Endothelial cell of umbilical vein (primary cell): ENCODE data around the gene HEPHL1. TPM values are rescaled to one million over a fixed set of nuclear protein-coding genes. Genes with fewer than 3 reads are reported as not detected.

Experiments used
- BruUV-seq: library from RNA; stranded (reverse); fragments of 400-500 nt; replicated peaks from 2 replicates; lab custom pipeline; 2021; lab: Mats Ljungman, UMichigan
- CTCF ChIA-PET: fragments of 300-600, 350-600 bp; sonication (Branson Sonifier 250); formaldehyde crosslinking; loops from one replicate; lab custom pipeline; 2021; ENCODE audit warnings: antibody characterized with exemption, inconsistent platforms; lab: Charles Lee
- POLR2A ChIA-PET: fragments of 300-600, 350-600 bp; sonication (Branson Sonifier 250); formaldehyde crosslinking; loops from one replicate; lab custom pipeline; 2021; ENCODE audit warnings: antibody characterized with exemption, inconsistent platforms; lab: Charles Lee
- DNase-seq: peaks from one replicate; pipeline ENCODE4 v3.0.0-alpha.2; 2011; ENCODE audit warnings: low read depth, low spot score
- FAIRE-seq: peaks from 2 replicates; lab custom pipeline; 2011; peaks lifted over from hg19 to GRCh38; lab: Jason Lieb, UNC
- H2AFZ ChIP-seq: 2 replicates; pipeline ENCODE4 v1.6.0; 2012; ENCODE audit warnings: low read depth, low read length, control low read depth, inconsistent platforms
- H3K27ac ChIP-seq: 2 replicates; pipeline ENCODE4 v1.5.1; 2011; ENCODE audit warnings: low read depth, mild to moderate bottlenecking, control low read depth, low read length, moderate library complexity; ENCODE audit not compliant: insufficient read depth
- H3K27me3 ChIP-seq, 2 experiments: 2 replicates each; pipeline versions ENCODE4 v1.6.0 to v1.6.1; 2011; ENCODE audit warnings: low read length in 2 of 2, mixed read lengths in 1 of 2; ENCODE audit not compliant: control insufficient read depth in 2 of 2, insufficient read depth in 2 of 2
- H3K36me3 ChIP-seq, 2 experiments: 2 replicates in 1 of 2; 3 replicates in 1 of 2; pipeline ENCODE4 v1.5.1; 2011; ENCODE audit warnings: low read length in 2 of 2, mild to moderate bottlenecking in 1 of 2, moderate library complexity in 1 of 2; ENCODE audit not compliant: control insufficient read depth in 2 of 2, insufficient read depth in 2 of 2; ENCODE audit errors: extremely low read depth in 1 of 2
- H3K4me1 ChIP-seq: 3 replicates; pipeline ENCODE4 v1.5.1; 2011; ENCODE audit warnings: mild to moderate bottlenecking, low read length; ENCODE audit not compliant: control insufficient read depth, insufficient read depth; ENCODE audit errors: extremely low read depth
- H3K4me2 ChIP-seq: 2 replicates; pipeline ENCODE4 v1.6.1; 2011; ENCODE audit warnings: low read length, control low read depth, mixed read lengths; ENCODE audit not compliant: insufficient read depth
- H3K4me3 ChIP-seq, 3 experiments: fragments of 200-600 bp in 1 of 3; sonication (generic), shearing (Covaris generic) in 1 of 3; replicated peaks in 1 of 3; 2 replicates each; pipeline ENCODE4 v1.5.1; 2011 to 2016; ENCODE audit warnings: control low read depth in 3 of 3, low read length in 3 of 3, mild to moderate bottlenecking in 2 of 3, inconsistent platforms in 1 of 3, low read depth in 1 of 3, moderate library complexity in 1 of 3; ENCODE audit not compliant: insufficient read depth in 1 of 3
- H3K79me2 ChIP-seq: 2 replicates; pipeline ENCODE4 v1.6.0; 2012; ENCODE audit warnings: low read length, inconsistent platforms; ENCODE audit not compliant: control insufficient read depth, insufficient read depth
- H3K9ac ChIP-seq: replicated peaks from 2 replicates; pipeline ENCODE3; 2011; ENCODE audit warnings: low read length, control low read depth; ENCODE audit not compliant: insufficient read depth; ENCODE audit errors: extremely low read depth
- H3K9me1 ChIP-seq: replicated peaks from 3 replicates; pipeline ENCODE4 v1.6.0; 2011; ENCODE audit warnings: mild to moderate bottlenecking, low read length; ENCODE audit not compliant: control insufficient read depth, insufficient read depth; ENCODE audit errors: extremely low read depth
- H3K9me3 ChIP-seq: replicated peaks from 2 replicates; pipeline ENCODE4 v1.5.1; 2012; ENCODE audit warnings: low read length, inconsistent platforms; ENCODE audit not compliant: control insufficient read depth, insufficient read depth
- H4K20me1 ChIP-seq: replicated peaks from 2 replicates; pipeline ENCODE3; 2011; ENCODE audit warnings: mild to moderate bottlenecking, low read length; ENCODE audit not compliant: control insufficient read depth, insufficient read depth; ENCODE audit errors: extremely low read depth
- EZH2 ChIP-seq: IDR thresholded peaks from 2 replicates; pipeline ENCODE4 v1.6.1; 2012; ENCODE audit warnings: borderline replicate concordance, low read depth, mild to moderate bottlenecking, moderate library complexity, low read length, inconsistent platforms; ENCODE audit not compliant: severe bottlenecking
- FOS ChIP-seq: IDR thresholded peaks from 2 replicates; pipeline ENCODE4 v1.6.1; 2011; ENCODE audit warnings: mild to moderate bottlenecking, low read length, moderate library complexity, borderline replicate concordance; ENCODE audit not compliant: insufficient read depth
- JUN ChIP-seq: IDR thresholded peaks from 2 replicates; pipeline ENCODE4 v1.6.1; 2011; ENCODE audit warnings: borderline replicate concordance, low read depth; ENCODE audit not compliant: insufficient read length, insufficient read depth
- MYC ChIP-seq: IDR thresholded peaks from one replicate; pipeline ENCODE4 v1.6.1; 2011; ENCODE audit warnings: mild to moderate bottlenecking, low read depth, low read length
- POLR2AphosphoS5 ChIP-seq: IDR thresholded peaks from 2 replicates; pipeline ENCODE4 v1.6.1; 2012; ENCODE audit warnings: low read depth, mild to moderate bottlenecking, control low read depth, low read length, moderate library complexity; ENCODE audit not compliant: insufficient read depth
- dilution Hi-C: fragments of 300-500 bp; cut with MboI; formaldehyde crosslinking; loops from one replicate; pipeline ENCODE4 v1.15.0; 2019; ENCODE audit warnings: low sequenced_read_pairs; ENCODE audit not compliant: extremely low pct_ligation_motif_present
- intact Hi-C: fragments of 100-400 bp; cut with micrococcal nuclease; formaldehyde crosslinking; loops from one replicate; pipeline ENCODE4 v1.10.0; 2022
- polyA plus RNA-seq, 4 experiments: library from polyadenylated mRNA; depleted of rRNA in 3 of 4; stranded (reverse) in 3 of 4; unstranded in 1 of 4; fragments of >200 nt; gene quantifications; 2 replicates each; pipeline versions ENCODE4 v1.2.1 to v1.2.3, GENCODE V29; 2011 to 2012; ENCODE audit warnings: missing spikeins in 1 of 4
- total RNA-seq: library from RNA; stranded (reverse); gene quantifications from 2 replicates; pipeline ENCODE4 v1.2.3, GENCODE V29; 2021
- TF ChIP-seq, protein P1 (sequence below): IDR thresholded peaks from 2 replicates; pipeline ENCODE4 v1.6.1; 2011; ENCODE audit not compliant: insufficient read depth, insufficient read length

The HEPHL1 gene
- total and polyA plus RNA-seq, 2 donors (not counting 3 experiments of a cell fraction or from before 2014, with no cell fraction given), result not detected

- no peak for FAIRE-seq
- Histone ChIP-seq H3K27ac (no peak overlapping the region), H3K9me1 (no peaks in the 10 kb centered on the region), H3K36me3 (no peaks in the 10 kb centered on the region), H4K20me1 (no peaks in the 10 kb centered on the region), H3K9me3 (no peaks in the 10 kb centered on the region), H3K4me1 (no peaks in the 10 kb centered on the region), H3K4me2 (no peak overlapping the region), H2AFZ (no peak overlapping the region), H3K4me3 (no peak overlapping the region), H3K9ac (no peak overlapping the region), H3K27me3 (no peaks in the 10 kb centered on the region), H3K79me2 (no peaks in the 10 kb centered on the region)
- ChIA-PET POLR2A (no interaction called here), CTCF (no interaction called here)
- dilution Hi-C loops (no loop called here), intact Hi-C loops (no loop called here)
- no peak for DNase-seq
- TF ChIP-seq JUN, result no peak
- TF ChIP-seq, protein P1, sequence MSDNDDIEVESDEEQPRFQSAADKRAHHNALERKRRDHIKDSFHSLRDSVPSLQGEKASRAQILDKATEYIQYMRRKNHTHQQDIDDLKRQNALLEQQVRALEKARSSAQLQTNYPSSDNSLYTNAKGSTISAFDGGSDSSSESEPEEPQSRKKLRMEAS, result no peak
- TF ChIP-seq POLR2AphosphoS5, result no peak
- no peak for TF ChIP-seq EZH2
- no TSS peak for BruUV-seq
These were observed 20.5 kb upstream of the HEPHL1 start for GRCh38 chr11:94000659-94001058.

- POLR2A ChIA-PET, result no interaction called here
- H3K9me1 ChIP-seq, result no peaks in the 10 kb centered on the region
- H3K4me2 ChIP-seq, result no peak overlapping the region
- no TSS peak for BruUV-seq
- CTCF ChIA-PET, result no interaction called here
- no peaks in the 10 kb centered on the region for H3K4me1 ChIP-seq
- DNase-seq, result no peak
- no peaks in the 10 kb centered on the region for H3K79me2 ChIP-seq
- no peak overlapping the region for H3K9ac ChIP-seq
- H3K4me3 ChIP-seq, result no peak overlapping the region
- no peak overlapping the region for H3K27ac ChIP-seq
- H2AFZ ChIP-seq, result no peak overlapping the region
- dilution Hi-C loops, result no loop called here
- no peak for TF ChIP-seq MYC
- TF ChIP-seq EZH2, result no peak
- no peak for TF ChIP-seq FOS
- TF ChIP-seq, protein P1, result no peak
- no peak for TF ChIP-seq JUN
- H3K27me3 ChIP-seq, result no peaks in the 10 kb centered on the region
- H3K36me3 ChIP-seq, result no peaks in the 10 kb centered on the region
- no peaks in the 10 kb centered on the region for H4K20me1 ChIP-seq
- no peak for FAIRE-seq
- intact Hi-C loops, result no loop called here
- no peaks in the 10 kb centered on the region for H3K9me3 ChIP-seq
These were observed 18.9 kb upstream of the HEPHL1 start for GRCh38 chr11:94002226-94002625.
